GM18867 (cell line): ENCODE data around the gene CRTAP.
"Not testable (repeated sequence)": the region's sequence is repeated elsewhere in the genome, so short reads cannot be mapped to it uniquely, and the experiment has no call there.

ENCODE experiments used
- ATAC-seq: cut with Tn5 transposase; IDR thresholded peaks from one replicate; pipeline ENCODE4 v1.9.1; 2021; ENCODE audit warnings: mild to moderate bottlenecking, moderate library complexity; ENCODE audit not compliant: unreplicated experiment

Gene CRTAP

DNA sequence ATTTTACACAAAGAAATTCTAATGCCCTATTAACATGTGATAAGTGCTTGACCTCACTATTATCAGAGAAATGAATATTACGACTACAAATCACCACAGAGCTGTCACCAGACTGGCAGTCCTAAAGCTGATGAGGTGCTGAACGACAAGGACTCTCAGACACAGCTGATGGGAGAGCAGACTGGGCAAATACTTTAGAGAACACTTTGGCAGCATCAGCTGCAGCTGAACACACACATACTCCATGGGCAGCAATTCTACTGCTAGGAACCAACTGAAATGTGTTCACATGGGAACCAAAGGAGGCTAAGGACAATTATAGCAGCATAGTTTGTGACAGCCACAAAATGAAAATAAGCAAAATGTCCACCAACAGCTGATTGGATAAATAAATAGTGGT is 59.3 kb downstream of the CRTAP start:
- no peak for ATAC-seq

DNA sequence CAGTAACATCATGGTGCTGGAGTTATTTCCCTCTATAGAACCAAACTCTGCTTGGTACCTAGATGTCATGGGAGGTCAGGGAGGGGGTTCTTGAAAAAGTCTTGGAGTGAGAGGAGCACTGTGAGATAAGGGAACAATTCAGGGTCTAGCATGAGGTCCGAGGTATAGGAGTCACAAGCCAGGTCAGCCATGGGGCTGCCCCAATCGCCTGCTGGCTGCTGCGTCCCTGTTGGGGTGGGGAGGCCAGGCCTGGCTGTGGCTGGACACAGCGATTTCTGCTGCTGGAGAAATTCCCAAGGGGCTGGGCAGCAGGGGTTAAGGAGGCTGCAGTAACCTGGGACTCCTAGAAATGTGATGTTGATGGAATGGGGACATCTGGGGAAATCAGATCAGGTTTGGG is 59.9 kb downstream of the CRTAP start:
- no peak for ATAC-seq

DNA sequence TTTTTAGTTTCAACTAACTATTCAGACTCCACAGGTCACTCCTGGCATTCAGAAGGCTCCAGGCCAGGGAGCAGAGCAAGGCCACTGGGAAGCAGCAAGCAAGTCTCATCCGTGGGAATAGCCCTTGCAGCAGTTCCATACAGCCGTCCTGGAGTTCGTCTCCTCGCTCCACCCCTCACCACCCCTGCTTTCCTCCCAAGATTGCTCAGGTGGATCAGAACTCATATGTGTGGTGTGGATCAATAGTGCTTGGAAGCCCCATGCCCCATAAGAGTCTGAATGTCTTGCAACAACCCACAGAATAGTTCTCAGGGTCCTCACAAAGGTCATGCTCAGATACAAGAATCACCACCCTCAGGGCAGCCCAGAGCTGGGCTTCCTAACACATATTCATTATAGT is 60.3 kb downstream of the CRTAP start:
- ATAC-seq, result no peak

DNA sequence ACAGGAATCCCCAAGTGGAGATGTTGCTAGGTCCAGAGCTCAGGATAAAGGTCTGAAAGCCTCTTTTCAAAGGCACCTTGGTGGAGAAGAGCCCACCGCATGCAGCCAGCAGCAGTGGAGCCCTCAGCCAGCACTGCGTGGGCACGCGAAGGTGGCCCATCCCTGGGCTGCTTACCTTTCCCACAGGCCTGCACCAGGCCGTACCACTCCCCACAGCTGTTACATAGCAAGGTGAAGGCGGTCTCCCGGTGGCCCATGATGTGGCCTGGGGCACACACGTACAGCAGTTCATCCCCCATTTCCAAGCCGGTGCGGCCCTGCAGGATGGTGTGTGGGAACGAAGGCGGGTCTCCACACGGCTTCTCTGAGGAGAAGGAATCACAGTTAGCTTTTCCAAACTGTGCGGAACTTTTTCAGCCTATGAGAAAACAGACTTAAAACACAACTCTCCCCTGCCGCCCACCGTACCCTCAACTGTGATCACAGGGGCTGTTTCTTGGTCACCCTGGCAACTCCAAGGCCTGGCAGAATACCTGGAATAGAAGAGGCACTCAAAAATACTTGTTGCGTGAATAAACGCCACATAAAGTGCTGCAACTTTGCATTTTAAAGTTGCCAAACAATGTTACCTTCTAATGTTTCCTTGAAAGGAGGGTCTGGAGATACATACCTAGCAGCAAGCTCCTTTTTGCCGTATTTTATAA is 61.0 kb downstream of the CRTAP start:
- ATAC-seq, result no peak

DNA sequence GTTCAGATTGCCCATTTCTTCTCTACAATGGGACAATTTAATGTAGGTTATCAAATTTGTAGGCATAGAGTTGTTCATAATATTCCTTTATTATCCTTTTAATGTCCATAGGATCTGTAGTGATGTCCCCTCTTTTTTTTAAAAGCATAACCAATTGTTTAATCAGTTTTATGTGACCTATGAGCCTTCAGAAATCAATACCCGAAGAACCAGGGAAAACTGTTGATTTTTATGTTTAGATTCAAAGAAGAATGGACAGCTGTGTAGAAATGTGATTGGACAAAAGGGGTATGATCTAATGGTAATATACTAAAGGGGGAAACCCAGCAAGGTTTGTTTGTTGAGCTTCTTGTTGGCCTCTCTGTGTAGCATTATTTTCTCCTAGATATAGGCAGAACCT is 65.3 kb downstream of the CRTAP start:
- no peak for ATAC-seq

DNA sequence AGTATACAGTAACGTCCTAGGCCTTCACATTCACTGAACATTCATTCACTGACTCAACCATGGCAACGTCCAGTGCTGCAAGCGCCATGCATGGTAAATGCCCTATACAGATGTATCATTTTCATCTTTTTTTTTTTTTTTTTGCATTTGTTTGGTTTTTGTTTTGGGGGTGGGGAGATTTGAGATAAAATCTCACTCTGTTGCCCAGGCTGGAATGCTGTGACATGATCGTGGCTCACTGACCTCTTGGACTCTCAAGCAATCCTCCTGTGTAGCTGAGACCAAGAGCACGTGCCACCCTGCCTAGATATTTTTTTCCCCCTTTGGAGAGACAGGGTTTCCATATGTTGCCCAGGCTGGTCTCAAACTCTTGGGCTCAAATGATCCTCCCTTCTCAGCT is 67.4 kb downstream of the CRTAP start:
- no peak for ATAC-seq

DNA sequence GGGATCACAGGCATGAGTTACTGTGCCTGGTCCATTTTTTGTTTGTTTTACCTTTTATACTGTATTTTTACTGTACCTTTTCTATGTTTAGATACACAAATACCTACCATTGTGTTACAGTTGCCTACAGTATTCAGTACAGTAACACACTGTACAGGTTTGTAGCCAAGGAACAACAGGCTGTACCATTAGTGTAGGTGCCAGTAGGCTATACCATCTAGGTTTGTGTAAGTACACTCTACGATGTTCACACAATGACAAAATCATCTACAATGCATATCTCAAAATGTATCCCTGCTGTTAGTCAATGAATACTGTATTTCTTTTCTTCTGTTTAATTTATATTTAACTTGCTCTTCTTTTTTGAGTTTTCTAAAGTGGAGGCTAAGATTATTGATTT is 67.8 kb downstream of the CRTAP start:
- ATAC-seq, result not testable (repeated sequence)

DNA sequence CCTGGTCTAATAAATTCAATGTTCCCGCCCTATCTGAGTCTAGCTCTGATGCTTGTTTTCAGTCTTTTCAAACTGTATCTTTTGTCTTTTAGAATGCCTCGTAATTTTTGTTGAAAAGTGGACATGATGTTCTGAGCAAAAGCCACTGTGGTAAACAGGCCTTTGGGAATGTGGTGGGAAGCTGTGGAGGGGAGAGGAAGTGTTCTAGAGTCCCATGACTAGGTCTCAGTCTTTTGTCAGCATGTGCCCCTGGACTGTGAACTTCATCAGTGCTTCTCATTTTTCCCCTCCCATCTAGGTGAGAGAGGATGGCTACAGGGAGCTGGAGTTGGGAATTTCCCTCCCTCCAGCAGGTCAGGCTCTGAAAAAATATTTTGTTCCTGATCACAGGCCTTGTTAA is 71.0 kb downstream of the CRTAP start:
- ATAC-seq, result no peak

DNA sequence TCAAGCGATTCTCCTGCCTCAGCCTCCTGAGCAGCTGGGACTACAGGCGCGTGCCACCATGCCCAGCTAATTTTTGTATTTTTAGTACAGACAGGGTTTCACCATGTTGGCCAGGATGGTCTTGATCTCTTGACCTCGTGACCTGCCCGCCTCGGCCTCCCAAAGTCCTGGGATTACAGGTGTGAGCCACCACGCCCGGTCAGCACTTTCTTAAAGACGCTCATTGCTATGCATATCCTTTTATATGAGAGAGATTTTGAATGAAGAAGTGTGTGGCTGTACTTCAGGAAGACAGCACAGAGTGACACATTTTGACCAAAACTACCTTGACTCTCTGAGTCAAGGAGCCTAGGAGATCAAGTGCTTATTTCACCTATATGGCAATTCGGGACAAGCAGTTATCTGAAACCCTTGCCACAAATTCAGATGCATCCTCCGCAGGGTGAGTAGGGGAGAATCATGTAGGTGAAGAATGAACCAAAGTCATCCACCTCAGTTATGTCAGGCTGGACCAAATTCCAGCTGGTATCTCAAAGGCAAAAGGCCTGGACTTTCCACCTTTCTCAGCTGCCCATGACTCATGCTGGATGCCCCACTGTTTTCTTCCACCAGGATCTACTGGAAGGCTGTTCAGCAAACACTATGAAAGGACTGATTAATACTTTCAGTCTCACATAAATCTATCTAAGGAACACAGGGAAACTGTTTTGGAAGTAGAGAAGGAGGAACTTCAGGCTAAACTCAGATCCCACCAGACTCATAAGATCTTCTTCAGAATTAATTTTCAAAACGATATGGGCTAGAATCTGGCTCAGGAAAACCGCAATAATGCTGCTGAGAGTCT is 72.9 kb downstream of the CRTAP start:
- ATAC-seq, result no peak

DNA sequence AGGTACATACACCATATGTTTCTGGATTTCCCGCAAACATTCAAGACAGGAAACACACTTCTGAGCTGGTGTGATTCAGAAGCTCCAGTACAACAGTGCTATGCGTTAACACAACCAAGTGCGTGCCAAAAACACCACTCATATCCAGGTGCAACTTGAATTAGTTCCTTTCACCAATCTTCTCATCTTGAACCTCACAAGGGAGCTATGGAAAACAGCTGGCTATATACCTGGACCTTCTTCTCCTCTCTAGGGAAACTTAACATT is 73.5 kb downstream of the CRTAP start:
- no peak for ATAC-seq

DNA sequence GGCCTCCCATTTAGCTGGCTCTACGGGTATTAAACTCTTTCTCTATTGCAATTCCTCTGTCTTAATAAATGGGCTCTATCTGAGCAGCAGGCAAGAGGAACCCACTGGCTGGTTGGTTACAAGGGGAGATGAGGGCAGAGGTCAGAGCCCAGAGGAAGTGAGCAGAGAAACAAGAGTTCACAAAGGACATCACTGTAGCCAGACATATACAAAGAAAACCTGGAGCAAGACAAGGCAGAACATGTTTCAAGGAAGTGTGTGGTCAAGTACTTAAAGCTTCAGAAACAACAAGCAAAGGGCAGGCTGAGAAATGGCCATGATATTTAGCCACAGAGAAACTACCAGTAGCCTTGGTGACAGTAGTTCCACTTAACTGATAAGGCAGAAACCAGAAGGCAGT is 80.5 kb downstream of the CRTAP start:
- no peak for ATAC-seq

DNA sequence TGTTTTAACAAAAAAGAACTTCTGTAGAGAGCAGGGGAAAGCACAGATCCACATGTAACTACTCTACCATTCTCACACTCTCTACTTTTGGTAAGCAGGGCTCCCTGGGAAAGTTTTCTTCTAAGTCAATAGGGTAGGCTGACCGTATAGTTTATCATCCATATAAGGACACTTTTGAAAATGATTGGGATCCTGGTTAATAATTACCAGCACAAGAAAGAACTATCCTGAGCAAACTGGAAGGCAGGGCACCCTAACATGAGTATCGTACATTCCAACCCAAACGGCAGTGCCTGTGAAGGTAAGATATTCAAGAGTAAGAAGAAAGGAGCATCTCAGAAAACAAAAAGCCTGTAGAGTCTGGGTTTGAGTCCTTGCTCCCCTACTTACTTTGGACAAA is 82.7 kb downstream of the CRTAP start:
- ATAC-seq, result no peak
